Amniotic epithelial cell (primary cell): ENCODE data around the gene GATA6.

ENCODE experiments used
- DNase-seq: peaks from one replicate; pipeline ENCODE4 v3.0.0-alpha.2; 2010; ENCODE audit warnings: low read depth

The GATA6 gene

GRCh38 chr18:22180722-22181121 is 11.3 kb downstream of the GATA6 start:
- DNase-seq, result peak; percentile 29

- DNase-seq, result peak; percentile 53
Observed at GRCh38 chr18:22182884-22183697, 13.7 kb downstream of the GATA6 start.

- peak; percentile 16 for DNase-seq
Observed at GRCh38 chr18:22183698-22184170, 14.3 kb downstream of the GATA6 start.

- DNase-seq, result peak; percentile 41
Observed at GRCh38 chr18:22184573-22184972, 15.2 kb downstream of the GATA6 start.

GRCh38 chr18:22185273-22185672 is 15.9 kb downstream of the GATA6 start:
- peak; percentile 36 for DNase-seq

GRCh38 chr18:22185771-22186386 is 16.5 kb downstream of the GATA6 start:
- peak; percentile 45 for DNase-seq

GRCh38 chr18:22186484-22186971 is 17.1 kb downstream of the GATA6 start:
- DNase-seq, result peak; percentile 82

- peak; percentile 81 for DNase-seq
Observed at GRCh38 chr18:22188559-22189267, 19.3 kb downstream of the GATA6 start.

- peak; percentile 78 for DNase-seq
Observed at GRCh38 chr18:22189449-22190166, 20.2 kb downstream of the GATA6 start.

GRCh38 chr18:22191346-22191695 is 21.9 kb downstream of the GATA6 start:
- no peak for DNase-seq

GRCh38 chr18:22191923-22192322 is 22.5 kb downstream of the GATA6 start:
- peak; percentile 58 for DNase-seq

GRCh38 chr18:22193466-22193865 is 24.1 kb downstream of the GATA6 start:
- peak; percentile 86 for DNase-seq

- peak; percentile 89 for DNase-seq
Observed at GRCh38 chr18:22194151-22194598, 24.8 kb downstream of the GATA6 start.

- DNase-seq, result peak; percentile 7
Observed at GRCh38 chr18:22195052-22195451, 25.7 kb downstream of the GATA6 start.

GRCh38 chr18:22196943-22197342 is 27.6 kb downstream of the GATA6 start:
- peak; percentile 52 for DNase-seq

GRCh38 chr18:22197668-22198067 is 28.3 kb downstream of the GATA6 start:
- peak; percentile 54 for DNase-seq

- no peak for DNase-seq
Observed at GRCh38 chr18:22198163-22198562, 28.8 kb downstream of the GATA6 start.

- peak; percentile 68 for DNase-seq
Observed at GRCh38 chr18:22199005-22199404, 29.6 kb downstream of the GATA6 start.

GRCh38 chr18:22200611-22201225 is 31.3 kb downstream of the GATA6 start:
- DNase-seq, result peak; percentile 21

- no peak for DNase-seq
Observed at GRCh38 chr18:22203035-22203434, 33.6 kb downstream of the GATA6 start.

- no peak for DNase-seq
Observed at GRCh38 chr18:22203536-22204213, 34.3 kb downstream of the GATA6 start.
